ENCODE results near the gene KIF5B. TPM values are rescaled to one million over a fixed set of nuclear protein-coding genes. Genes with fewer than 3 reads are reported as not detected.
"Not testable (repeated sequence)": the region's sequence is repeated elsewhere in the genome, so short reads cannot be mapped to it uniquely, and the experiment has no call there.

Gene KIF5B
- total RNA-seq, 1 donor from 2014 or later: 129 TPM

DNA sequence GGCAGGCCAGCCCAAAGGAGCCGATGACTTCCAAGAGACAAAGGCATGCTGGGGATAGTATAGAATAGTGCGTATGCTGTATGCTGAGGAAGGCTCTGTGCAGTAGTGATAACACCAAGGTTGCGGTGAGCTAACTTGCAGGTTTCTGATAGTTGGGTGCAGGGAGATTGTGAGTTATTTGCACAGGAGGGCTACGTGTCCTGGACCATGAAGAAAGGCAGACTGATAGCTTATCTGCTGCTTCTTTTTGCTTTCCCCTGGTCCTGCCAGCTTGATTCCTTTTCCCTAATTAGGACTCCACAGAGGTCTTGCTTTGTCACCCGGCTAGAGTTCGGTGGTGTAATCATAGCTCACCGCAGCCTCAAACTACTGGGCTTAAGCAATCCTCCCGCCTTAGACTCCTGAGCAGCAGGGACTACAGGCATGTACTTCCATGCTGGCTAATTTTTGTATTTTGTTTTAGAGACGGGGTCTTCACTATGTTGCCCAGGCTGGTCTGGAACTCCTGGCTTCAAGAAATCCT, 83.6 kb downstream of the KIF5B start:
- no peak for FAIRE-seq
- DNase-seq (ENCODE audit: low spot score in 2 of 2): no peak

DNA sequence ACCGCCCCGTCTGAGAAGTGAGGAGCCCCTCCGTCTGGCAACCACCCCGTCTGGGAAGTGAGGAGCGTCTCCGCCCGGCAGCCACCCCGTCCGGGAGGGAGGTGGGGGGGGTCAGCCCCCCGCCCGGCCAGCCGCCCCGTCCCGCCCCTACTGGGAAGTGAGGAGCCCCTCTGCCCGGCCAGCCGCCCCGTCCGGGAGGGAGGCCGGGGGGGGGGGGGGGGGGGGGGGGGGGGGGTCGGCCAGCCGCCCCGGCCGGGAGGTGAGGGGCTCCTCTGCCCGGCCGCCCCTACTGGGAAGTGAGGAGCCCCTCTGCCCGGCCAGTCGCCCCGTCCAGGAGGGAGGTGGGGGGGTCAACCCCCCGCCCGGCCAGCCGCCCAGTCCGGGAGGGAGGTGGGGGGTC, 86.4 kb downstream of the KIF5B start:
- DNase-seq (ENCODE audit: low spot score in 2 of 2); FAIRE-seq: not testable (repeated sequence)

DNA sequence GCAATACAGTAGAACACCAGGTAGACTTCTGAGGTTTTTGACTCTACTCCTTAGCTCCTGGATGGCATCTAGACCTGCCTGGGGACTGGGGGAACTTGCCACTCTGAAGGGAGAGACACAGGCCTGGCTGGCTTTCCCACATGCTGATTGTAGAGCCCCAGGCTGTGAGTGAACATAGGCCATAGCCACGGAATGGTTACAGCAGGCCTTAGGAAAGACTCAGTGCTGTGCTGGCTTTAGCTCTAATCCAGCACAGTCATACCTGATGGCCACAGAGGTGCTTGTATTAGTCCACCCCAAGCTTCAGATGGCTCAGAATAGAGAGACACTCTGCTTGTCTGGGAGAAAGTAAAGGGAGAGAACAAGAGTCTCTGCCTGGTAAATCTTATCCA, 92.6 kb downstream of the KIF5B start:
- DNase-seq (ENCODE audit: low spot score in 2 of 2) (no peak), FAIRE-seq (no peak)

DNA sequence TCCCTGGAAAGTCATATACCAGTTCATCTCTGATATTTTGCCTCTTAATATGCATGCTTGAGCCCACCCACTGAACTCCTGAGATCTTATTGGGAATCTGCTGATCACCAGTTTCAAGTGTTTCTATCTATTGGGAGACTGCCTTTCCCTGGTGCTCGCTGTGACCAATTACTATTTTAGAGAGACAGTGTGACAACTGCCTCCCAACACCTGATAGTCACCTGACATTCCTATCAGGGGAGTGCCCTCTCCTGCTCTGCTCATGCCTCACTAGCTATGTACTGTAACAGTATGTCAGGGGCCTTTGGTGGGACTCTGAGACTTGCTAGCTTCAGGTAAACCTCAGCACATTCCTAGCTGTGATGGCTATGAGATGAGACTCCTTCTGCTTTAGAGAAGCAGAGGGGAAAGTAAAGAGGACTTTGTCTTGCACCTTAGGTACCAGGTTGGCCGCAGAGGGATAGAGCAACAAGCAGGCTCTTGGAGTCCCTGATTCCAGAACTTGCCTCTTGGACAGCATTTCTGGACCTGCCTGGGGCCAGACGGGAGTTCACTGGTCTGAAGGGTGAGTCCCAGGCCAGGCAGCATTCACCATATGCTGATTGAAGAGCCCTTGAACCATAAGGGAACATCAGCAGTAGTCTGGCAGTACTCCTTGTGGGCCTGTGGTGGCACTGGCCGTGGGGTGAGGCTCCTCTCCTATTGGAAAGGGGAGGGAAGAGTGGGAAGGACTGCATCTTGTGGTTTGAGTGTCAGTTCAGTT, 93.2 kb downstream of the KIF5B start:
- DNase-seq (ENCODE audit: low spot score in 2 of 2): no peak
- no peak for FAIRE-seq

DNA sequence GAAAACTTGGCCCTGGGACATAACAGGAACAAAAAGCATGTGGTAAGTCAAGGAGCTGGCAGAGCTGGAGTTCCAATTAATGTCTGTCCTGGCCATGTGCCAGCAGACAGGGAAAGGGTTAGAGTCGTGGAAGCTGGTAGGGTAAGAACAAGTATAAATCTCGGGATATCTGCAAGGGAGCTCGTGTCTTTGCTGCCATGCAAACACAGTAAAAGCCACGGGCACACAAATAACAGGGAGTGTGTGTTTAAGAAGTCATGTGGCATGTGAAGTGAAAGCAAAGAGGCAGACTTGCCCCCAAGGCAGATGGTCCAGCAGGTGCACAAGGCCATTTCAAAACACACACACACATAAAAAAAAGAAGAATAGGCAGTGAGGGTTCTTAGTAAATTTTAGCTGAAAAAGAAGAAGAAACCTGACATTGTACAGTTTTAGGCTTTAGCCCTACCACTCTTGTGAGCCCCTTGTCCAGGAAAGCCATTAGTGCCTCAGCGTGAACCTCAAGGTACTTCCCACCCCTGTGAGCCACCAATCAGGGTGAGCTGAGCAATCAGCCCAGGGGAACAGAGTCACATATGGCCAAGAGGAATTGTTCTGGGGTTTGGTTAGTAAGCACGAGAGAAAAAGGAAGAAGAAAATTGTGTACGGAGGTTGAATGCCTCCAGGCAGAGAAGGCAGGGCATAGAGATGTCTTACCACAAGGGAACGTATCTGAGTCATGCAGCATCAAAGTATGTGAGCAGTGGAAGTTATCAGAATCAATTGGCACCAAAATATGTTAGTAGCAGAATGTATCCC, 94.7 kb downstream of the KIF5B start:
- DNase-seq (ENCODE audit: low spot score in 2 of 2) (no peak), FAIRE-seq (no peak)

DNA sequence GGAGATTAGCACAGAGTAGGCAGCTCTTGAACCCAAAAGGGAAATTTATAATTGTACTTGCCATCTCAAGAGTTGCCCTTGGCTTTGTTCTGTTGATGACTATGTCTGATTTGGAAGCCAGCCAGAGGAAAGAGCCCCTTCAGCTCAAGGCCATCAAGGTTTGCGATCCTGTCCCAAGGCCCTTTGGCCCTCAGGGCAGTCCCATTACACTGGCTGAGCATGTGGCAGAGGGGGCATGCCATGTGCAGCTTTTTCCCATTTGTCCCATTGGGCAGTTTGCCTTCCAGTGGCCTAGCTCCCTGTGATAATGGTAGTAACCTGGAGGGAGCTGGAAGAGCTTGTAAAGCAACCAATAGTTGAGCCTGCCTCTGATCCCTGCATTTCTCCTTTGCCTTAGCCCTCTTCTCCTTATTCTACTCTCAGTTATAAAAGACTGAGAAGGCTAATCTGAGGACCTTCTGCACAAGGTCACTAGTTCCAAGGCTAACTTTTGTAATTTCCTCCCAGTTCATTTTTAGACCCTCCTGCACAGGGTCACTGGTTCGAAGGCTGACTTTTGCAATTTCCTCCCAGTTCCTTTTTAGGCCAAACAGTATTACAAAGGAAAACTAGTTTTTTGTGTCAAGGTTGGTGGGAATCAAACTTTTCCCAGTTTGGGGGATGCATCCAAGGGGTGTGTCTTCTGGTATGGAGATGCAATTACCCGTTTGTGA, 96.6 kb downstream of the KIF5B start:
- DNase-seq (ENCODE audit: low spot score in 2 of 2): no peak
- FAIRE-seq: no peak

Small RNA genes within 50 kb of the gene (small RNA-seq; reads per million reads assigned to genes)
- gene RF00019: not detected
- gene RN7SL825P: not detected

Other genes starting within 250 kb of the KIF5B start
- 58.7 TPM for gene ARHGAP12, start 127.6 kb downstream of the KIF5B start, total RNA-seq

All from frontal cortex (tissue), 4 donors.